GM12872 (cell line): ENCODE measurements around the gene IL12RB1.

ENCODE experiments used
- TF ChIP-seq, protein P1 (sequence below): IDR thresholded peaks from 3 replicates; pipeline ENCODE4 v1.5.1; 2011; ENCODE audit warnings: low read depth, mild to moderate bottlenecking, low read length, moderate library complexity; ENCODE audit not compliant: insufficient read depth

The IL12RB1 gene

GRCh38 chr19:18059902-18060301 is 26.8 kb downstream of the IL12RB1 start:
- TF ChIP-seq, protein P1, sequence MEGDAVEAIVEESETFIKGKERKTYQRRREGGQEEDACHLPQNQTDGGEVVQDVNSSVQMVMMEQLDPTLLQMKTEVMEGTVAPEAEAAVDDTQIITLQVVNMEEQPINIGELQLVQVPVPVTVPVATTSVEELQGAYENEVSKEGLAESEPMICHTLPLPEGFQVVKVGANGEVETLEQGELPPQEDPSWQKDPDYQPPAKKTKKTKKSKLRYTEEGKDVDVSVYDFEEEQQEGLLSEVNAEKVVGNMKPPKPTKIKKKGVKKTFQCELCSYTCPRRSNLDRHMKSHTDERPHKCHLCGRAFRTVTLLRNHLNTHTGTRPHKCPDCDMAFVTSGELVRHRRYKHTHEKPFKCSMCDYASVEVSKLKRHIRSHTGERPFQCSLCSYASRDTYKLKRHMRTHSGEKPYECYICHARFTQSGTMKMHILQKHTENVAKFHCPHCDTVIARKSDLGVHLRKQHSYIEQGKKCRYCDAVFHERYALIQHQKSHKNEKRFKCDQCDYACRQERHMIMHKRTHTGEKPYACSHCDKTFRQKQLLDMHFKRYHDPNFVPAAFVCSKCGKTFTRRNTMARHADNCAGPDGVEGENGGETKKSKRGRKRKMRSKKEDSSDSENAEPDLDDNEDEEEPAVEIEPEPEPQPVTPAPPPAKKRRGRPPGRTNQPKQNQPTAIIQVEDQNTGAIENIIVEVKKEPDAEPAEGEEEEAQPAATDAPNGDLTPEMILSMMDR: no peak

DNA sequence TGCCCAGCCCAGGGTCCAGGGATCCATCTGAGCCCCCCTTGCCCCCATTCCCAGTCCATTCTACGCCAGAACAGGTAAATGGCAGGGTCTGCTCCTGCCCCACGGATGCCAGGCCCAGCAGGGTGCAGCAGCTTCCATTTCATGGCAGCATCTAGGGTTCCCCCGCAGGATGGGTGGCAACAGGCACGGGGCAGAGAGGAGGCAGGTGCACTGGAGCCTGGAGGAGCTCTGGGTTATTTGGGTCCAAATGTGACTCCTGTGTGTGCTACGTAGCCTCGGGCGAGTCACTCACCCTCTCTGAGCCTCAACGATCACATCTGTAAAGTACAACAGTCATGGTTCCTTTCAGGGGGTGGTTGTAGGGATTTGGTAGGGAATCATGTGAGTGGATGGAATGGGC is 27.4 kb downstream of the IL12RB1 start:
- TF ChIP-seq, protein P1: no peak

DNA sequence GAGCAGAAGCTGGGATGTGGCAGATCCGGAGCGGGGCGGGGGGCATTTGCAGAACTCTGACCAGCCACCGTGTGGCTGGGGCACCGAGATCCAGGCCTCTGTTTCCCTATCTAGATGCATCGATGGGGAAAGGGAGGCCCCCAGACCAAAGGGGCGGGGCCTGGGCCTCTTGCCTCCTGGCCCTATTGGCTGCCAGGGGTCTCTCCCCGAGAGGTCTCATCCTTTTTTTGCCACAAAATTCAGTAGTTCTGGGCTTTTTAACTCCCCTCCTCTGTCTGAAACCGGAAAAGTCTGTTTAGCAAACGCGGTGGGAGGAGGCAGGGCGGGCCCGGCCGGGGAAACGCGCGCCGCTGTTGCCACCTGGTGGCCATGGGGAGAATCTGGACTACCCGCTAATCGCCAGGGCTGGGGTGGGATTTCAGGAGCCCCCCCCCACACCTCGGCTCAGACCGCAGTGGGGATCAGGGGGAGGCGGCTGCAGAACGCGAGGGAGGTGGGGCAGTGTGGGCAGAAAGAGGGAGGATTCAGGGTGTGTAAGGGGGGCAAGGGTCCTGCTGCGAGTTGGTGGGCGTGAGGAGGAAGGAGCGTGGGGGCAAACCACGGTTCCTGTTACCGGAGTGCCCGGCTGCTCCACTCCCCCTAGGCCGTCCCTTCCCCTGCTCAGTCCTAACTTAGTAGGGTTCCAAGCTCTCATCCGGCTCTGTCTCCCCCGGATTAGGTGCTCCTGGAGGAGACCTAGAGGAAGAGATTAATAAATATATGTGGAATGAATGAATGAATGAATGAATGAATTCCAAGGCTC is 28.3 kb downstream of the IL12RB1 start:
- TF ChIP-seq, protein P1: peak; percentile 79

- TF ChIP-seq, protein P1: no peak
These were observed 29.2 kb downstream of the IL12RB1 start for GRCh38 chr19:18057557-18057956.

GRCh38 chr19:18055967-18056366 is 30.8 kb downstream of the IL12RB1 start:
- TF ChIP-seq, protein P1: no peak

DNA sequence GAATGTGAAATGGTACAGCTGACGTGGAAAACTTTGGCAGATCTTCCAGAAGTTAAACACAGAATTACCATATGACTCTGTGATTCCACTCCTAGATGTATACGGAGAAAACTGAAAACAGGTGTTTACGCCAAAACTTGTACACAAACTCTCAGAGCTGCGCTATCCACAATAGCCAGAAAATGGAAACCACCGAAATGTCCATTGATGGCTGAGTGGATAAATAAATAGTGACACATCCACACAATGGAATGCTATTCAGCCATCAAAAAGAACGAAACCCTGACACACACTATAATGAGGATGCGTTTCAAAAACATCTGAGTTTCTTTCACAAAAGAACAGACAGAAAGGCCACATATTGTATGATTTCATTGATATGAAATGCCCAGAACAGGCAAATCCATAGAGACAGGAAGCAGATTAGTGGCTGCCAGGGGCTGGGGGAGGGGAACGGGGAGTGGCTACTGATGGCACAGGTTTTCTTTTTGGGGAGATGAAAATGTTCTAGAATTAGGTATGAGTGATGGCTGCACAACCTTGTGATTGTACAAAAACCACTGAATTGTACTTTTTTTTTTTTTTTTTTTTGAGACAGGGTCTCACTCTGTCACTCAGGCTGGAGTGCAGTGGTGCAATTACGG is 33.0 kb downstream of the IL12RB1 start:
- TF ChIP-seq, protein P1: no peak

- TF ChIP-seq, protein P1: no peak
These were observed 34.8 kb downstream of the IL12RB1 start for GRCh38 chr19:18051887-18052286.
